ENCODE results near the gene TBX10.

GRCh38 chr11:67654225-67654624 is 14.7 kb upstream of the TBX10 start:
- TF ChIP-seq EZH2phosphoT487 (IDR thresholded peaks at IDR 0.05; ENCODE audit: insufficient read depth, low read depth) (no peak), EZH2 (IDR thresholded peaks at IDR 0.05; ENCODE audit: insufficient read depth, poor library complexity, severe bottlenecking) (no peak)
